Kasumi-1 (cell line): ENCODE measurements around the gene SGCA.

Source experiments
- DNase-seq, 2 experiments: peaks; one replicate each; lab custom pipeline; 2025; lab: John Stamatoyannopoulos, UW

SGCA gene

DNA sequence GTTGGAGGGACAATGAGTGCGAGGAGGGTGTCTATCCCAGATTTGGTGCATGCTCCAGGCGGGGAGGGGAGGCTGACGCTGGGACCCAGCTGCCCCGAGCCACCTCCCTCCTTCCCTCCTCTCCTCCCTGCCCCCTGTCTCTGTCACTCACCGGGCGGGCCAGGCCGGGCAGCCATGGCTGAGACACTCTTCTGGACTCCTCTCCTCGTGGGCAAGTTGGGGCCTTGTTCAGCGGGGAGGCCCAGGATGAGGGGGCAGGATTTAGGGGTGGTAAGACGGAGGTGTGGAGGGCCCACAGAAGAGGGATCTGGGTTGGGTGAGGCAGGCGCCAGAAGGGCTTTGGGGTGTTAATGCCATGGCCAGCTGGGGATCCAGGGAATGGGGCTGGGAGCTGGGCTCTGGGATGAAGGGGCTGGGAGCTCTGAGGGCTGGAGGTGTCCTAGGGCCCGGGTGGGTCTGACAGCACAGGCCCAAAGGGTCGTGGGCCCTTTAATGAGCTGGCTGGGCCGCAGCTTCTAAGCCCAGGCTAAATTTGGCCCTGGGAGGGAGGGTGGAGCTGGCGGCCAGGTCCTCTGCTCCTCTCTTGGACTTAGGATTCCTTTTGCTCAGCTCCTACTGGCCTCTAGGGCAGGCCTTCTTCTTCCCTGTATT lies at the start of gene SGCA:
Gene SGCA (plus strand): TSS at position 139 of the 651 bp plus-strand sequence. CDS start 36 bp downstream, at position 175.
- no peak for DNase-seq

DNA sequence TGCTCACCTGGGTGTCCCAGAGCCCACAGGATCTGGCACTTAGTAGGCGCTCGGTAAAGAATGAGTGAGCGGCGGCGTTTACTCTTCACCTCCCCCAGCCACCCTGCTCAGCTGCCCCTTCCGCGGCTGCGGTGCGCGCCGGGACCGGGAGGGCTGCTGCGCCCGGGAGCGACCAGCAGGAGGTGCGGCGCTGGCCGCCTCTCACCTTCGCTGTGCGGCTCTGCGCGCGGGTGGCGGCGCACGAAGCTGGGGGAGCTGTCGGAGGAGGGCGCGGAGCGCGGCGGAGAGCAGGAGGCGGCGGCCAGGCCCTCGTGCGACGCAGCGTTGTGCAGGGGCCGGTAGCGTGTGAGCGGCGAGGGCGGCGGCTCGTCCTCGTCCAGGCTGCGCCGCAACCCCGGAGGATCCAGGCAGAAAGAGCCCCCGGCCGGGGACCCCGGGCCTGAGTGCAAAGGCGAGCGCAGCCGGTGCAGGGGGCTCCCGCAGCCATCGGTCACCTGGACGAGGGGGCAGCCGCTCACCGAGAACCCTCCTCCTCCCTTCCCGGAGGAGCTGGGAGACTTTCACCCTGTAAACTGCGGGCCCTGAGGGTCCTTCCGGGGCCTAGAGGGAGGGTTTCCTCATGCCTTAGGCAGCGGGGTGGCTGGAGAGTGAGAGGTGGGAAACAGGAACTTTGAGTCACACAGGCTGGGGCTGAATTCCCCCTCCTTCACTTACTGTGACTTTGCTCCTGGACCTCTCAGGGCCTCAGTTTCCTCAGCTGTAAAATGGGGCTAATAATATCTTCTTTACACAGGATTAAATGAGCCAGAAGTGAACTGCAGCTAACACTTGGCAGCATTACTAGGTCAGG lies 48.4 kb upstream of the SGCA start:
- DNase-seq = peak; percentile 57 to 59

DNA sequence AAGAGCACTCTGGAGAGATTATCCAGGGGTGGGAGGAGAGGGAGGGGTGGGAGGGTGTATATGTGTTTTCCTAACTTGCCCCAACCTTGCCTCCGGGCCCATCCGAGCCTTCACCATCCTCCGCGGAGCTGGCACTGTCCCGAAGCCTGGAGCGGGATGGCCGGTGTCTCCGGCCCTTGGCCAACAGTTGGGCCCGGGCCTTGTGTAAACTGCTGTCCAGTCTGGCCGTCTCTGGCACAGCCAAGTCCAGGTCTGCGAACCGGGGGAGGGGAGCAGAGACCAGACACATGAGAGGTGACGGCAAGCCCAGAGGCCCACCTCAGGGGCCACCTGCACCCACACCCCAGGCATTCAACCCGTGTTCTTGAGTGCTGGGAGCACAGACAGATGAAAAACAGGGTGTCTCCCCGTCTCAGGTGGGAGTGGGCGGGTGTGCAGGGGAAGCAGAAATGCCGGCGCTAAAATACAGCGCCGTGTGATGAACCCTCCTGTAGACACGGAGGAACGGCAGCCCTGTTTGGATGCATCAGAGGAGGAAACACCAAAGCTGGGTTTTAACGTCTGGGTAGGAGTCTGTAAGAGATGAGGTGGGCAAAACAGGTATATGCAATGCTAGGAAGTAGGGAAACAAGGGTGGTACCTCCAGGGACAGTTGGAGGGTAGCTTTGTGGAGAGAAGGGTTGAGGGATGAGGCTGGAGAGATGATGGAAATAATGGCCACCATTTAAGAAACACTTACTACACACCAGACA lies 47.6 kb upstream of the SGCA start:
- no peak for DNase-seq

DNA sequence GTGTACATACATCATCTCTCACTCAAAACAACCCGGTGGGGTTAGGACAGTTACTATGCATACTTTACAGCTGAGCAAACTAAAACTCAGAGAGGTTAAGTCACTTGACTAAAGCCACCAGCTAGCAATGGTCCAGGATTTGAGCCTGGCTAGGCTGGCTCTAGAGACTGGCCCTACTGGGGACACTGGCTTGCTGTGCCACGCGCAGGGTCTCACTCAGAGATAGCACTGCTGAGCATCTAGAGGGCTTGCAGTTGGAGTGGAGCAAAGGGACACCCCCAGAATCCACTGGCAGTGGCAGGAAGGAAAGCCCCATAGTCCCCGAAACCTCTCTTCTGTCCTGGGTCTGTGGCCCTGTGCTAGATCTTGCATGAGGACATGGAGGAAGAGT lies 47.0 kb upstream of the SGCA start:
- DNase-seq = no peak

DNA sequence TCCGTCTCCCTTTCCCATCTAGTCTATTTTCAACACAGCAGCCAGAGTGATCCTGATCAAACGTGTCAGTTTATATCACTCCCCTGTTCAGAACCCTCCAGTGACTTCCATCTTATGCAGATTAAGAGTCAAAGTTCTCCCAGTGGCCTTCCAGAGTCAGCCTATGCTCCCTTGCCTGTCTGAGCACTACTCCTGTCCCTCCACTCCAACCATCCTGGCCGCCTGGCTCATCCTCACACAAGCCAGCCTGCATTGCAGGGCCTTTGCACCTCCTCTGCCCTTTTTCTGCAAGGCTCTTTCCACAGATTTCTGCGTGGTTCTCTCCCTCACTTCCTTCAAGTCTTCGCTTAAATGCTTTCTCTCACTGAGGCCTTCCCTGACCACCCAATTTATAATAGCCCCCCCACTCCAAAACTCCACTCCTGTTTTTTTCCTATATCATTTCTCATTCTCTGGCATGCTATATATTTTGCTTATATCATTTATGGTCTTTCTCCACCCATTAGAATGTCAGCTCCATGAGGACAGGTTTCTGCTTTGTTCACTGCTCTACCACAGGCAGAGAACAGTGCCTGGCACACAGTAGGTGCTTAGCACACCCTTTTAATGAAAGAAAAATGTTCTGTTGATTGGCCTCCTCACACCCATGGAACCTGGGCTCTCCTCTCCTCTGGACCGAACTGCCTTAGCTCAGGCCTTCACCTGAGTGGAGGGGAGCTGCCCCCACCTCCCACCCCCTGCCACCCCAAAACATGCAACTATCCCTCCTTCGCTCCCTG lies 45.1 kb upstream of the SGCA start:
- DNase-seq = no peak

DNA sequence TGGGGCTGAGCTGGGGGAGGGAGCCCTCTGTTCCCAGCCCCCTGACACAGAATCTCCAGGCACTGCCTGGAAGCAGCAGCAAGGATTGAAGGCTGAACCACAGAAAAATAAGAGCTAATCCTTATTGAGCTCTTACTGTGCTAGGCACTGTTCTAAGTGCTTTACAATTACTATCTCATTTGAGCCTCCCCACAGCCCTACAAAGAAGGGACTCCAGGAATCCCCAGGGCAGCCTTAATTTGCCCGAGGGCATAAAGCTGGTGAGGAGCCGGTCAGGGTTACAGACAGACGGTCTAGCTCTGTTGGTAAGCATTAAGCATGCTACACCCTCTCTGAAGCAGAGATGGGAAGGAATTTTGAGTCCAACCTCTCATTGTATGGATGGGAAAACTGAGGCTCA lies 42.9 kb upstream of the SGCA start:
- DNase-seq = no peak

DNA sequence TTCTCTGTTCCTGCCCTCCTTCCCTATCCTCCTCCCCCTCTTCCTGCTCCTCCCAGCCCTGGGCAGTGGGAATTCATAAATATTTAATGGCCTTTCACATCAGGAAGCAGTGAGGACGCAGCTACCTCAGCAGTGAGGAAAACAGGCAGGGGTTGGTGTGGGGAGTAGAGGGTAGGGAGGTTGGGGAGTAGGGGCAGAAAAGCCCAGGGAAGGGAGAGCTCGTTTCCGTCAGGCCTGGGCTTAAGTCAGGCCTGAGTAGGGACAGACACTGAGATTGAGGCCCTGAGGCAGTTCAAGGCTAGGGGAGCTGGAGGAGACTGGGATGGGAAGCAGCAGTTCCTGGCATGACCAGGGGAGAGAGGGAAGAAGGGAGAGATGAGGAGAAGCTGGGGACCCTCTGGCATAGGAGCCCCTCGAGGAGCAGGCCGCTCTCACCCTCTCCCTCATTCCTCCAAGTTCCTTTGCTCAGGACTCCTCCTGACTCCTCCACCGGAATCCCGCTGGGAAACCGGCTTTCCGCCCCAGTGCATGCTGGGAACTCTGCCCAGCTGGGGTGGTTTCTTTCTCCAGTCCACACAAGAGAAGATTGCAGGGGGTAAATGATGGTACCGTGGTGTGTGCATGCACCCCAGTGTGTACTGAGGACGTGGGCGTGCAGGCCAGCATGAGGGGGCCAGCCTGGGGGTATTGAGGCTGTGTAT lies 42.0 kb upstream of the SGCA start:
- no peak for DNase-seq

DNA sequence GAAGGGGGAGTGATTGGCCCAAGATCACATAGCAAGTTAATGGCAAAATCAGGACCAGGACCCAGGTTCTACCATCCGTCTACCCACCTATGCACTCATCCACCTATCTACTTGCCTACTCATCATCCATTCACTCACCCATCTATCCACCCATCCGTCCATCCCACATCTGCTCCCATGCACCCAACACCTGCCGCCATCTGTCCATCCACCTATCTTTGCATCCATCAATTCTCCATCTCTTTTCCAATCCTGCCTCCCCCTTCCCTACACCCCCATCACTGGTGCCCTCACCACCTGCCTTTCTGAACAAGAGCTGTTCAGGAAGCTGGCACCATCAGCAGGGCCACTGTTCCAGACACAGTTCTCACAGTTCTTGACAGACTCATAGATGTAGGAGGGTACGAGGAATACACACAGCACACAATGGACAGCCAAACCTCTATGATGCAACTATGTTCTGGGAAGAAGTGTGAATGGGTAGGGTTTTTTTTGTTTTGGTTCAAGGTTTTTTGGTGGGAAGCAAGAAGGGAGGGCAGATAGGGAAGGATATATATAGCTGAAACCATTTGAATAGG lies 40.3 kb upstream of the SGCA start:
- DNase-seq = no peak

DNA sequence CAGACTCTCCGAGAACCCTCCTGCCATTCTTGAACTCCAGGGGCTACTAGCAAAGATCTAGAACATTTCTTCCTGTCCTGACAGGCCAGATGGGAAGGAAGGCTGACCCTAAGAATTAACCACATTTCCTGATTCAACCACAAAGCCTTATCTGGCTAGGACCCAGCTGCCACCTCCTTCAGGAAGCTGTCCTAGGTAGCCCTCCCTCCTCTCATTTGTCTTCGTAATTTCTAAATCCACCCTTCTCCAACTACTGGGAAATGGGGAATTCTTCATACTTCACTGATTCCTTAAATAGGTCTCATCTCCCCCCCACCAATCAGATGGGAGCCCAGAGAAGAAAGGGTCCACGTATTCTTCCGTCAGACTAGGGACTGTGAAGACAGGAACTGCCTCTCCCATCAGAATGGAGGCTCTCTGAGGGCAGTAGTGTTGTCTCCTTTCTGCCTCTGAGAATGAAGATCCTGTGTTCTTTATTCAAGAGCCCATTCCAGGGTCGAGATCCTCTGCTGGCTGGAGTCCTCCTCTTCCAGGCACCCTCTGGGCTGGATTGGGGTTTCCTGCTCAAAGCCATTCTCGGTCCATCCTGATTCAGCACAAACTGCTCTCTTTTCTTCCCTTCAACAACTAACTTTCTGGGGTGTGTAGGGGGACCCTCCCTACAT lies 38.0 kb upstream of the SGCA start:
- peak; percentile 44 to 64 for DNase-seq

DNA sequence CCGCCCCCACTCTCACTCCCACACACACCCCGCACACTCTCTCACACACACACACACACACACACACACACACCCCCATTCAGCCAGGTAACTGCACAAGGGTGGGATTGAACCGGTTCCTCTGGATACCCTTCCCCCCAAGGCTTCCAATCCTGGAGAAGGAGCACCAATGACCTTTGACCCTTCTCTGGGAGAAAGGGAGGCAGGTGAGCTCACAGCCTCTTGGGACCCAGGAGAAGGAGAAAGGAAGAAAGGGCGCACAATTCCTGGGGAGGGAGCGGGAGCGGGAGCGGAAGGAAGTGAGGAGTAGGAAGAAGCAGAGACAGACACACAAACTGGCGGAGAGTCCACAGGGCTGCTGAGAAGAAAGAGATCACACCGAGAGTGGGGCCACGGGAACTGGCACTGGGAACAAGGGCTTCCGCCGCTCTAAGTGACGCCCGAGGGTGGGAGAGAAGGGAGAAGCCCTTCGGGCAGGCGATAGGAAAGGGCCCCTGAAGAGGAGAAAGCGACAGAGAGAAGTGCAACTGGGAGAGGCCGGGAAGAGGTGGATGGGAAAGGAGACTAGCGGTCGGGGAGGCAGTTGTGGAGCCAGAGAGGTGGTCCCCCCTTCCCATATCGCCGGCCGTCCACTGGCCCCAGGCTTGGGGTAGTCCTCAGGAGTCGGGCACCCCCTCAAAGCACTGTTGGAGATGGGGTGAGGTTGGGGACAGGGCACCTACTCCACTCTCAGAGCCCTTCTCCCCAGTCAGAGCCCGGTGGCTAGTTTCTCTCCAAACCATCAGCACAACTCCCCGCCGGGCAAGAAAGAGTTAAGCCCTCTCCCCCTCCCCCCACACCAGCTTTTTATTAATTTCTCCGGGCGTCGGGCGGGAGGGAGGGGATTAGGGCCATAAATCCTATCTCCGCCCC lies 37.1 kb upstream of the SGCA start:
- DNase-seq = peak in 1 of 2 experiments; percentile 34

DNA sequence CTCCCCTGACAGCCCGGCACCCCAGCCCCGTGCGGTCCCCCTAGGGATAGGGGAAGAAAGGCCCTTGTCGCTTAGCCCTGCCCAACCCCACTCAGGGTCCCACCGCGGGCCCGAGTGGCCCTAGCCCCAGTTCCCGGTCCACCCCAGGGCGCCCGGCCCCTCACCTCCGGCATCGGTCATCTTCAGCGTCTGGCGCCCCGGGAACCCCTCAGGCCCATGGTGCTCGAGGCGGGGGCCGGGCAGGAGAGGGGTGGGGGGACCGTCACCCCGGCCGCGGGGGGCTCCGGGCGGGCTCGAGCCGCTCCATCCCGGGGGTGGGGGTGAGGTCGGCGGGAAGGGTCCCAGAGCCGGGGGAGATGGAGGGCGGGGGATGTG lies 36.5 kb upstream of the SGCA start:
- no peak for DNase-seq

DNA sequence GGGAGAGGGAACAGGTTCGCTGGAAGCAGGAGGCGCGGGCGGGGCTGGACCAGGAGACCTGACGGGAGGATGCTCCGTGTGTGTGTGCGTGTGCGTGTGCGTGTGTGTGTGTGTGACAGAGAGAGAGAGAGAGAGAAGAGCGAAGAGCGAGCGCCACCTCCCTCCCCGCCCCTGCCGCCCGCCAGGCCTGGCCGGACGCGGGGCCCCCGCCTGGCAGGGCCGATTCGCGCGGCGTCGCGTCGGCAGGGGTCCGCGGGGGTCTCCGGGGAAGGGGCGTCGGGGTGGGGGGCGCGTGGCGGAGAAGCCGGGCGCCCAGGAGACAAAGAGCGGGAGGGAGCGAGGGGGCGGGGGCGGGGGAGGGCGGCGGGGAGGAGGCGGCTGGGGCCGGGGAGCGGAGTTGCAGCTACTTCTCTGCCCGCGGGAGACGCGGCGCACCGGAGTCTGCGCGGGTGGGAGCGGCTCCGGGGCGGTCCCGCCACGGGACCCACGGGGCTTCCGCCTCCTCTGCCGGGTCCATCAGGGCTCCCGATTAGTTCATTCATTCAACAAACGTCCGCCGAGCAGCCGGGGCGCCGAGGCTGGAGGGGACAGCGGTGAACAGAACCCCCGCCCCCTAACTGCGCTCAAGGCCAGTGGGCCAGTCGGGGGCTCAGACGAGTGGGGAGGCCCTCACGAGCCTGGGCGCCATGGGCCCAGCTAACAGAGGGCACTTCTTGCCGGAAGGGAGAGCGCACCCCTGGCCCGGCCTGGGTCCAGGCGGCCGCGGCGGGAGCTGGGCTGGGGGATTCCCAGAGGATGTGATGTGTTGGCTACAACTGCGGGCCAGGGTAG lies 35.9 kb upstream of the SGCA start, which contains the start of gene SAMD14:
Gene SAMD14 (minus strand): TSS at position 433 of the 831 bp plus-strand sequence. CDS start 5,201 bp downstream, outside the sequence.
- DNase-seq = no peak

DNA sequence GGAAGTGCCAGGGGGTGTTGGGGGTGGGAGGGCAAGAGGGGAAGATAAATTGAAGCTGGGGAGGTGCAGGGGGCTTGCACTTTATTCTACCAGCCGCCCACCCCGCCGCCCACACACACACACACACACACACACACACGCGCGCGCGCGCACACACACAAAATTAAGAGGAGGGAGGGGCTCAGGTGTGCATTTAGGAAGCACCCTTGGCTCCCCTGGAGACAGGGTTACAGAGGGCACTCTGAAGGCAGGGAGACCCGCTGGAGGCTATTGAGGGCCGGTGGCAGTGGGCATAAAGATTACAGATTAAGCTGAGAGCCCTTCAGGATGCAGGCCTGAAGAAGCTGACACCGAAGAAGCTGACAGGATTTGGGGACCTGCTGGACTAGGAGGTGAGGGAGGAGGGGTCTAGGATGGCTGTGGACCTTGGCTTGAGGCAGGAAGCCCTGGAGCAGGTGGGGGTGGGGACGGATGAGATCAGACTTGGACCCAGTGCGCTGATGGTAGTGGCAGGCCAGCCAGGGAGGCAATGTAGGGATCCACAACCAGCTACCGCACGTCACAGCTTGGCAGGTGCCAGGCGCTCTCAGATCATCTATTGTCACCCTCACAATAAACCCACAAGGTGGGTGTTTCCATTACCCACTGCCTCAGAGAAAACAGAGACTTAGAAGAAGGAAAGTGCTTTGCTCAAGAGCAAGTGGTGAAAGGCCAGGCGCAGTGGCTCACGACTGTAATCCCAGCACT lies 35.1 kb upstream of the SGCA start:
- DNase-seq = no peak

DNA sequence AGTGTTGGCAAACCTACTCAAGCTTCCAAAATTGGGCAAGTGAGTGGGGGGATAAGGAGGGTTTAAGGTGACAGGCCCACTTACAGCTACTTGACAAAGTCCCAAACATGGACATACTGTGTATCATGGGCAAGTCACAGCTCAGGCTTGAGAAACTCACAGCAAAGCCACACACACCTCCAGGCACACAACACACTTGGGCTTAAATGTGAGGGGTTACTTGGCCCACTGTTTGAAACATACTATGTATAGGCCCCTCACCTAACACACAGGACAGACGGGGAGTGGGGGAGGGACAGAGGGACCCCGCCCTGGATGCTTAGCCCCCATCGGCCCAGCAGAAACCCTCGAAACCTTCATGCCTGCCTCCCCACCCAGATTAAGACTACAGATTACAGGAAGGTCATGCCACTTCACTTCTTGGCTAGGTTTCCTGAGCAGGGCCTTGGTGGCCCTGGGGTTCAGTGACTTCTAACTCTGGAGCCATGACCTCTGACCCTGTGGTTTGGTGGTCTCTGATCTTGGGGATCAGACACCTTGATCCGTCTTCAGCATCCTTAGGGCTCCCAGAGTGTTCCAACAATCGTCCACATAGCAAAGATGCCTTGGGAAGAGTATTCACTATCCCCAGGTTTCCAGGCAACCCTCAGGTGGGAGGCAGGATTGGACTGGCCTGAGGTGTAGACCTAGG lies 33.6 kb upstream of the SGCA start:
- DNase-seq = no peak

DNA sequence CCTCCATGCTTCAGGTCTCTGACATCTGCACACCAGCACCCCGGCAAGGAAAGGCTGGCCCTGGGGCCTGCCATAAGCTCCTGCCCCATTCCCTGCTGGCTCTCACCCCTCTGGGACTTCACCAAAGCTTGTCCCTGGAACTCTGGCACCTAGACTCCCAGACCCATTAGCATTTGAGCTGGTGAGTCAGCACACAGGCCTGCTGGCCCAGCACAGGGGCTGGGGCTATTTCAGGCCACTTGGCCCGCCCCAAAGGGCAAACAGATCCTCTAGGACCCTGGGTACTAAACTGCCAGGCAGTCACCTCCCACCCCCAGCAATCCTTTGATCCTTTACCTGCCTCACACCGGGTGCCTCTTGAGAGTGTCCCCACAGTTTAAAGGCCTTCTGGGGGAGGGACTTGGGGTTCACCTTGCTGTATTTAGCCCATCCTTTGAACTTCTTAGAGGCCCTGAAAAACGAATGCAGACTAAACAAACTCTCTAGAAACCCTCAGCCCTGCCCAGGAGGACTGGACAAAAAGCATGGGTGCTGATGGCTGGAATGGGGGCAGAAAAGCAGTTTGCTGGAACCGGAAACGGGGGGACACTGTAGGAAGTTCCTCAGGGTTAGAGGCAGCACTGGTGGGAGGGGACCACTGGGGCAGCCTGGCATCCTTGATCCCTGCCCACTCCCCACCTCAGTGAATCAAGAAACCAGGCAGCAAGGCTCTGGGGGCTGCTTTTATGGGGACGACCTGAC lies 32.6 kb upstream of the SGCA start:
- DNase-seq = no peak

DNA sequence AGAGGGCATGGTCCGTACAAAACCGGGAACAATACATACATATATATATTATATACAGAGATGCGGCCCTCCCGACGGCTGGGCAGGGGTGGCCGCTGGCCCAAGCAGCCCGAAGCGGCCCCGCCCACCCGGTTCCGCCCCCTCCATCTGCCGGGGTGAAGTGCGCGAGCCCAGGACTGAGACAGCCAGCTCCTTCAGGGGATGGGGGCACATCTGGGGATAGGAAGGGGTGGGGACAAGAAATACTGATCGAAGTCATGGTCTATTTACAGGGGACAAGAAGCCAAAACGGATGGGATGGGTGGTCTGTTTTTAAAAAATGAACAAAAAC lies 32.1 kb upstream of the SGCA start:
- DNase-seq = no peak
